MCF 10A (cell line): ENCODE results near the gene RSPO1. TPM values are rescaled to one million over a fixed set of nuclear protein-coding genes. Genes with fewer than 3 reads are reported as not detected.

Source experiments
- BruUV-seq: library from RNA; stranded (reverse); fragments of 400-500 nt; replicated peaks from 2 replicates; lab custom pipeline; 2021; lab: Mats Ljungman, UMichigan
- CTCF ChIA-PET: fragments of 300-600 bp; sonication (Branson Sonifier 250); formaldehyde crosslinking; extraction: SDS; loops from one replicate; lab custom pipeline; 2021; ENCODE audit warnings: antibody characterized with exemption, inconsistent platforms; lab: Yijun Ruan, JAX
- POLR2A ChIA-PET: fragments of 300-600, 350-650 bp; sonication (Branson Sonifier 250); formaldehyde crosslinking; extraction: SDS; loops from one replicate; lab custom pipeline; 2020; ENCODE audit warnings: antibody characterized with exemption, inconsistent platforms; lab: Yijun Ruan, JAX
- DNase-seq: peaks from one replicate; pipeline ENCODE4 v3.0.0-alpha.2; 2018; ENCODE audit not compliant: unreplicated experiment
- H3K27ac Mint-ChIP-seq: one replicate; pipeline ENCODE4 v1.8.0; 2022; ENCODE audit warnings: mild to moderate bottlenecking, low read depth, mixed read lengths; ENCODE audit not compliant: unreplicated experiment
- H3K27me3 Mint-ChIP-seq: one replicate; pipeline ENCODE4 v1.8.0; 2022; ENCODE audit warnings: mixed read lengths; ENCODE audit not compliant: insufficient read depth, unreplicated experiment
- H3K36me3 Mint-ChIP-seq: one replicate; pipeline ENCODE4 v1.8.0; 2022; ENCODE audit warnings: mild to moderate bottlenecking, moderate library complexity, mixed read lengths; ENCODE audit not compliant: insufficient read depth, unreplicated experiment
- H3K4me1 Mint-ChIP-seq: one replicate; pipeline ENCODE4 v1.8.0; 2022; ENCODE audit warnings: mixed read lengths; ENCODE audit not compliant: insufficient read depth, unreplicated experiment
- H3K4me3 Mint-ChIP-seq: one replicate; pipeline ENCODE4 v1.8.0; 2022; ENCODE audit warnings: mild to moderate bottlenecking, moderate library complexity, mixed read lengths; ENCODE audit not compliant: unreplicated experiment
- H3K9me3 Mint-ChIP-seq: one replicate; pipeline ENCODE4 v1.8.0; 2022; ENCODE audit warnings: mixed read lengths; ENCODE audit not compliant: unreplicated experiment
- CTCF ChIP-seq: fragments of 200-600 bp; IDR thresholded peaks from one replicate; pipeline ENCODE4 v1.8.0; 2022; ENCODE audit warnings: antibody characterized with exemption, mild to moderate bottlenecking; ENCODE audit not compliant: unreplicated experiment
- intact Hi-C: fragments of 100-400 bp; cut with micrococcal nuclease; formaldehyde crosslinking; loops from 2 replicates; pipeline ENCODE4 v1.14.1; 2022
- total RNA-seq: library from RNA; stranded (reverse); gene quantifications from 2 replicates; pipeline ENCODE4 v1.2.3, GENCODE V29; 2022

RSPO1 gene
- total RNA-seq, 1 experiment from 2014 or later, result not detected

- Mint-ChIP-seq H3K4me3 (no peak overlapping the region), H3K27me3 (no peaks in the 10 kb centered on the region), H3K4me1 (no peaks in the 10 kb centered on the region), H3K36me3 (peaks cover 43% of the 10 kb centered on the region), H3K9me3 (no peaks in the 10 kb centered on the region), H3K27ac (no peak overlapping the region)
- no TSS peak for BruUV-seq
- ChIA-PET POLR2A (interaction anchor here (1.0 to 2.9 kb wide), 5 partner anchors 10 to 50 kb away, joined by 3 to 11 read pairs (median 5); partner anchors contain the start of genes GNL2, MEAF6 and SNIP1), CTCF (interaction anchor here (0.7 to 2.3 kb wide), 4 partner anchors 38 to 117 kb away, joined by 3 to 10 read pairs (median 6); no protein-coding TSS in a partner anchor)
- DNase-seq, result no peak
- intact Hi-C loops, result no loop called here
- no peak for TF ChIP-seq CTCF
Measured at GRCh38 chr1:37564892-37565291, 69.8 kb downstream of the RSPO1 start.

GRCh38 chr1:37562984-37563383 lies 71.7 kb downstream of the RSPO1 start:
- H3K27me3 Mint-ChIP-seq, result no peaks in the 10 kb centered on the region
- no peaks in the 10 kb centered on the region for H3K4me1 Mint-ChIP-seq
- ChIA-PET CTCF (interaction anchor here (0.8 to 2.3 kb wide), 3 partner anchors 40 to 119 kb away, joined by 3 to 10 read pairs (median 6); no protein-coding TSS in a partner anchor), POLR2A (interaction anchor here (0.7 to 2.9 kb wide), 4 partner anchors 8 to 49 kb away, joined by 3 to 11 read pairs (median 6); partner anchors contain the start of genes MEAF6 and SNIP1)
- no peaks in the 10 kb centered on the region for H3K9me3 Mint-ChIP-seq
- no TSS peak for BruUV-seq
- intact Hi-C loops, result loop anchor here (1.0 kb wide), 1 partner anchor 119 kb away; no protein-coding TSS in a partner anchor
- DNase-seq, result no peak
- no peak for TF ChIP-seq CTCF
- no peak overlapping the region for H3K27ac Mint-ChIP-seq
- peaks cover 24% of the 10 kb centered on the region for H3K36me3 Mint-ChIP-seq
- no peak overlapping the region for H3K4me3 Mint-ChIP-seq

Other genes with a start within 250 kb of the RSPO1 start
- gene ZC3H12A, start 160.3 kb downstream of the RSPO1 start, total RNA-seq, result 37.2 and 51.4 TPM in 2 replicates
- gene MEAF6, start 120.1 kb downstream of the RSPO1 start, total RNA-seq, result 71.3 and 72.0 TPM in 2 replicates
- gene SNIP1, start 80.6 kb downstream of the RSPO1 start, total RNA-seq, result 26.4 and 32.0 TPM in 2 replicates
- not detected in 2 replicates for gene DNALI1, start 78.0 kb downstream of the RSPO1 start, total RNA-seq
- gene GNL2, start 39.0 kb downstream of the RSPO1 start, total RNA-seq, result 103 and 133 TPM in 2 replicates
- 17.3 and 21.8 TPM in 2 replicates for gene CDCA8, start 57.6 kb upstream of the RSPO1 start, total RNA-seq
- gene EPHA10, start 130.2 kb upstream of the RSPO1 start, total RNA-seq, result 0.74 and 1.0 TPM in 2 replicates
- gene MANEAL, start 159.0 kb upstream of the RSPO1 start, total RNA-seq, result 11.6 and 12.3 TPM in 2 replicates
- 72.4 and 81.5 TPM in 2 replicates for gene C1orf122, start 172.9 kb upstream of the RSPO1 start, total RNA-seq
- gene YRDC, start 173.3 kb upstream of the RSPO1 start, total RNA-seq, result 40.4 and 41.5 TPM in 2 replicates
- gene MTF1, start 224.7 kb upstream of the RSPO1 start, total RNA-seq, result 28.4 and 34.7 TPM in 2 replicates